ENCODE results near the gene FAM174C.

FAM174C gene

GRCh38 chr19:1275260-1275975, at the start of gene FAM174C:
Gene FAM174C, plus strand, starts transcription at chr19:1275530. Its CDS starts 20 bp downstream, at chr19:1275550.
- DNase-seq, result peak; percentile 96

GRCh38 chr19:1226227-1226518, 49.2 kb upstream of the FAM174C start:
- no peak for DNase-seq

- no peak for DNase-seq
Observed at GRCh38 chr19:1226522-1227303, 48.6 kb upstream of the FAM174C start.

- DNase-seq, result no peak
Observed at GRCh38 chr19:1227304-1228054, 47.9 kb upstream of the FAM174C start.

GRCh38 chr19:1228161-1228957, 47.0 kb upstream of the FAM174C start:
- DNase-seq, result no peak

GRCh38 chr19:1229056-1229923, 46.0 kb upstream of the FAM174C start:
- no peak for DNase-seq

GRCh38 chr19:1229924-1230782, 45.2 kb upstream of the FAM174C start:
- no peak for DNase-seq

GRCh38 chr19:1230783-1231489, 44.4 kb upstream of the FAM174C start:
- no peak for DNase-seq

- no peak for DNase-seq
Observed at GRCh38 chr19:1231729-1232637, 43.3 kb upstream of the FAM174C start.

GRCh38 chr19:1232652-1233072, 42.7 kb upstream of the FAM174C start:
- DNase-seq, result peak; percentile 46

- DNase-seq, result no peak
Observed at GRCh38 chr19:1233115-1233667, 42.1 kb upstream of the FAM174C start.

- no peak for DNase-seq
Observed at GRCh38 chr19:1234051-1234954, 41.0 kb upstream of the FAM174C start.

GRCh38 chr19:1234955-1235380, 40.4 kb upstream of the FAM174C start:
- no peak for DNase-seq

- peak; percentile 80 for DNase-seq
Observed at GRCh38 chr19:1235625-1236538, 39.4 kb upstream of the FAM174C start.

GRCh38 chr19:1236576-1236975, 38.8 kb upstream of the FAM174C start:
- no peak for DNase-seq

- DNase-seq, result no peak
Observed at GRCh38 chr19:1237027-1237659, 38.2 kb upstream of the FAM174C start.
